ENCODE results near the gene P2RX7.

Gene P2RX7

GRCh38 chr12:121228919-121229665, 96.4 kb downstream of the P2RX7 start:
- DNase-seq (ENCODE audit: low read depth, low spot score), result no peak

GRCh38 chr12:121229826-121230537, 97.3 kb downstream of the P2RX7 start:
- DNase-seq (ENCODE audit: low read depth, low spot score), result peak; percentile 89

GRCh38 chr12:121230538-121230907, 97.8 kb downstream of the P2RX7 start:
- DNase-seq (ENCODE audit: low read depth, low spot score), result no peak

- no peak for DNase-seq (ENCODE audit: low read depth, low spot score)
Measured at GRCh38 chr12:121232163-121232562, 99.5 kb downstream of the P2RX7 start.

- peak; percentile 67 for DNase-seq (ENCODE audit: low read depth, low spot score)
Measured at GRCh38 chr12:121232977-121233627, 100.4 kb downstream of the P2RX7 start.

- DNase-seq (ENCODE audit: low read depth, low spot score), result peak; percentile 50
Measured at GRCh38 chr12:121233628-121234020, 100.9 kb downstream of the P2RX7 start.

GRCh38 chr12:121236776-121237175, 104.1 kb downstream of the P2RX7 start:
- no peak for DNase-seq (ENCODE audit: low read depth, low spot score)

- no peak for DNase-seq (ENCODE audit: low read depth, low spot score)
Measured at GRCh38 chr12:121237415-121237814, 104.7 kb downstream of the P2RX7 start.
